GM19324 (cell line): ENCODE results near the gene SND1.
"Not testable (repeated sequence)": the region's sequence is repeated elsewhere in the genome, so short reads cannot be mapped to it uniquely, and the experiment has no call there.

Source experiments
- ATAC-seq: cut with Tn5 transposase; IDR thresholded peaks from one replicate; pipeline ENCODE4 v1.9.1; 2021; ENCODE audit warnings: mild to moderate bottlenecking, moderate library complexity; ENCODE audit not compliant: unreplicated experiment, low FRiP score

SND1 gene

DNA sequence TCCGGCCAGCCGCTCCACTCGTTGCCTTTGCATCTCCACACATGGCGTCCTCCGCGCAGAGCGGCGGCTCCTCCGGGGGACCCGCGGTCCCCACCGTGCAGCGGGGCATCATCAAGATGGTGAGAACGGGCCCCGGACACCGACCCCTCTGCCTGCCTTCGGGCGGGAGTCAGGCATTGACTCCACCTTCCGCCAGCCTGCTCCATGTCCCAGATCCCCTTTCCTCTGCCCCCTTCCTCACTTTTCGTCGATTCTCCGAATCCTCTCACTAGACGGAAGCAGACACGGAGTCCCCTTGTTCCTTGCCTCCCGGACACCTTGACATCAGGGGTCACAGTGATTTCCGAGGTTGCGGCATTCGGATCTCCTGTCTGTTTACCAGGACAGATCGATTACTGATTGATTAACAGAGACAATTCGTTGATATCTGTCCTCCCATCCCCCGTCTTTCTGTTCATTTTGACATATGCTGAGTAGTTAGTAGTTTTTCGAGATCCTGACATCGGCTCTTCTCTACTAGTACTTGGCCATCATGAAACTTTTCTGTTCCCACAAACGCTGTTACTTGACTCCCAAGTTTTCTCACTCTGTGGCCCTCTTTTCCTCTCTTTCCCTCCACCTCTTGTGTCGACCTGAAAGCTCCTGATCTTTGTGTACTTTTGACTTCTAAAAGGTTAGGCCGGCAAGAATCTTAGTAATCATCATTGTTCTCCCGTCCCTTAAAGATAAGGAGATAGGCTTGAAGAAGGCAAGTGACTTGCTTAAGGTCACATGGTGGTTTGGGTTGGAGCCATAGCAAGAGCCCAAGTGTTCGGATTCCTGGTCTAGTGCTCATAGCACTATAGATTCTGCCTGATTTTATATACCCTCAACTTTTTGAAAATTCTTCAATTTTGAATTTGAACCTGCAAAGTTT is 597 bp downstream of the SND1 start:
- no peak for ATAC-seq

DNA sequence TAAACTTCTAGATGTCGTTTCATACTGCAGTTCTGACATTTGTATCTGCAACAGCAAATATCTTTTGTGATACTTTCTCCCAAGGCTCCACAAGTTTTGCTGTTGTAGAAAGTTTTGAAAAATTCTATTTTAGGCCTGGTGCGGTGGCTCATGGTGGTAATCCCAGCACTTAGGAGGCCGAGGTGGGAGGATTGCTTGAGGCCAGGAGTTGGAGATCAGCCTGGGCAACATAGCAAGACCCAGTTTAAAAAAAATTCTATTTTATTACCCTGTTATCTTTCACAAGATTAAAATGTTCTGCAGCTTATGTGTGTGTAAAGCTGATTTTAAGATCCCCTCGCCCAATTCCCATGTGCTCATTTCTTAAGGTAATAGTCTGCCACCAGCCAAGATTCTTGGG is 1.4 kb downstream of the SND1 start:
- no peak for ATAC-seq

DNA sequence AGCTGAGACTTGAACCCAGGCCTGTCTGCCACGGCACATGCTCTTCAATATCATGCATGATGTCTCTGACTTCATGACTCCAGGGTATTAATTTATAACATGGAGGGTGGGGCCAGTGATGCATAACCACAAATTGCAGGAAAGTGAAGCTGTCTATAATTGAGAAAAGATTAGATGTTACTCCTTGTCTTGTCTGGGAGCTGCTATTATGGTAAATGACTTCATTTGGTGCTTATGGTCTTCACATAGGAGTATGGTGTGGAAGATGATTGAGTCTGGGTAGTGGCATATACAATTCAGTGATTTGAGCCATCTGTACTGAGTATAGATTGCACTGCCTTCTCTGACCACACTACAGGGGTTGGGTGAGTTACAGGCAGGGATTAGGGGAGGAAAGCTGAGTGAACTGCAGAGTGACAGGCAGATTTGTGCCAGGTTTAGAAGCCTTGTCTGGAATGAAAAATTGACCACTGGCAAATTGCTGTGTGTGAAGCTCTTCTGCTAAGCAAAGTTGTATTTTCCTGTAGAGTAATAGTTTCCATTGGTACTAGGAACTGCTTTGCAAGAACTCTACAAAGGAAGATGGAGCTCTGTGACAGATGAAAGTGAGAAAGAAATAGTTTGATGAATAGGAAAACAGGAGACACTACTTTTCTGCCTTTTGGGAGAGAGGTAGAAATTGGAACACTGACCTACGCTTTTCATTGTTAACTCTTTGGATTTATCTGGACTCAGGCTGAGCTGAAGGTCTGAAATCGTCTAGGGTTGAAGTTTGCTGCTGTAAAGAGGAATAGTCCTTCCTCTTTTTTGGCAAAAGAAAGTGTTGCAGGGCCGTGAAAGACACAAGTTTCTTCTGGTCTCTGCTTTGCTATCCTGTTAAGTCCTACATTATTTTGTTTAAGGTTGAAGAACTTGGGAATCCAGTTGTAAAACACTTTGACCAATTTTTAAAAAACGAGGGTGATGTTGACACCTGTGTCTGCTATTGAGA is 2.7 kb downstream of the SND1 start:
- ATAC-seq: no peak

DNA sequence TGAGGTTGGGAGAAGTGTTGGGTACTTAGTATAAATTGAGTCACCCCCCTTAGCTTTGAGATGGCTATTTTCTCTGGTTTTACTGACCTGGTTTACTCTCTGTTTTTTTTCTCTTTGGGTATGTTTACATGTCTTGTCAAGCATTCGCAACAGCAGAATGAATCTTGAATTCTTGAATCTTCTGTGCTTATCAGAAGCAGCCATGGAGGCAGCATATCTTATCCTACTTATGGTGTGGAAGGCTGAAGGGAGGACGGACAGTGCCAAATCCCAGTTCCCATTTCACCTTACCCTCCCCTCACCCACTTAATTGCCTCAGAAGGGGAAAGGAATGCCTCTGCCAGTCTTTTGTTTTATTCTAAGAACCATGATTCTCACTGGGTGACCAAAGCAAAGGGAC is 3.7 kb downstream of the SND1 start:
- ATAC-seq: no peak

DNA sequence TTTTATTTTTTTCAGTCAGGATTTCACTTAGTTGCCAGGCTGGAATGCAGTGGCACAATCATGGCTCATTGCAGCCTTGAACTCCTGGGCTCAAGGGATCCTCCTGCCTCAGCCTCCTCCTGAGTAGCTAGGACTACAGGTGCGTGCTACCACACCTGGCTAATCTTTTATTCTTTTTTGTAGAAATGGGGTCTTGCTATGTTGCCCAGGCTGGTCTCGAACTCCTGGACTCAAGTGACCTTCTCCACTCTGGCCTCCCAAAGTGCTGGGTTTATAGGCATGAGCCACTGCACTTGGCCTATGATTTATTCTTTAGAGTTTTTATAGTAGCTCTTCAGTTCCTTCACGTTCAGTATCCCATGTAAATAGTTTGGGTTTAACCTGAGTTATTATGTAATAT is 5.5 kb downstream of the SND1 start:
- no peak for ATAC-seq

DNA sequence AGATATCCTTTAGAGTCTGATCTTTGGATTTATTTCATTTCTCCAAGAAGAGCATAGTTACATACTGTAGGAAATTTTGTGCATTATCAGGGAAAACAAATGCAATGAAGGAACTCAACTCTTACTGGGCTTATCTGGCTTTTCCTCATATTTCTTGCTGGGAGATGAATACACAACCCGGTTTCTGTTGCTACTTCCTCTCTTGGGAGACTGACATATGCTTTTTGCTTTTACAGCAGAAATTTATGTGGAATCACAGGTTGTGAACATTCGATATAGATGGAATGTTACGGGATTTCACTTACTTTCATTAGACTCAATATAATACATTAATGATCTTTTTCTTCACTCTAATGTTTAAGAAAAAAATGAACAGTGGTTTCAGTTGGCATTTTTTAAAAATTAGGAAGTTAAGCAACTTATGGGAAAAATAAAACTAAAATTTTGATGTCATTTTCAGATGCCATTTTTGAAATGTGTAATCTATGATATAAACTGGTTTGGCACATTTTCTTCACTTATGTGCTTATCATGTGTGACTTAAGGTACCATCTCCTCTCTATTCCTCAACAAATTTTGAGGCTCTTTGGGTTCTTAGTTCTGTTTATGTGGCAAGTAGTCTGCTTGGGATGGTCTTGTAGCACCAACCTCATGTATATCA is 7.1 kb downstream of the SND1 start:
- ATAC-seq: no peak

DNA sequence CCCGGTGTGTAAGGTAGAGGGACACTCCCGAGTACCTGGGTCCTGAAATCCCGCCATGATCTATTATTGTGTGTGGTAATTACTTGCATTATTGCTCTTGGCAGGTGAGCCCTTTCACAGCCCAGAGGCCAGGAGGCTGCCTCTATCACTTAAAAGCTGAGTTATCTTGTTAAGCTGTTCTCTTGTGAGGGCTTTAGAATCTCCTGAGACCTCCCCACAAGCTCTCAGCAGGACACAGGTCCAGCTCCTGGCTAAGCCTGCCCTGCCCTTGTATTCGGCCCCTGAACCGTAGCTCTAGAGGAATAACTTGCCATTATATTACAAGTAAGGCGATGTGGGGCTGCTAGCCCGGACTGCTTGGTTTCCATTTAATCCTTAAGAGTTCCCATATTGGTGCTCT is 13.9 kb downstream of the SND1 start:
- no peak for ATAC-seq

DNA sequence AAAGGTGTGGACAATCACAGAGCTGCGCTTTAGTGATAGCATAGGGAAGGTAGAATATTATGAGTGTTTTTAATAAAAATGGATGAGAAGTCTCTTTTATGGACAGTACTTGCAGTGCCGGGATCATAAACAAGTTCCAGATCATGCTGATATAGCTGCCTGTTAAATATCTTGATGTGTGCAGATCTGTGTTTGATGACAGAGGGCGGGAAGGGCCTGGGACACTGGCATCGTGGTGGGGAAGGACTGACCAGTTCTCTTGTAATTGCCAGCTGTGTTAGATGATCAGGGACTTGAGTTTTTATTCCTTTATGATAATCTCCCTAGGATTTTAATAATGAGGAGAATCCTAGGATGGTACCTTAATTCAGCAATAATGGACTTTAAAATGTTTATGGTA is 14.6 kb downstream of the SND1 start:
- no peak for ATAC-seq

DNA sequence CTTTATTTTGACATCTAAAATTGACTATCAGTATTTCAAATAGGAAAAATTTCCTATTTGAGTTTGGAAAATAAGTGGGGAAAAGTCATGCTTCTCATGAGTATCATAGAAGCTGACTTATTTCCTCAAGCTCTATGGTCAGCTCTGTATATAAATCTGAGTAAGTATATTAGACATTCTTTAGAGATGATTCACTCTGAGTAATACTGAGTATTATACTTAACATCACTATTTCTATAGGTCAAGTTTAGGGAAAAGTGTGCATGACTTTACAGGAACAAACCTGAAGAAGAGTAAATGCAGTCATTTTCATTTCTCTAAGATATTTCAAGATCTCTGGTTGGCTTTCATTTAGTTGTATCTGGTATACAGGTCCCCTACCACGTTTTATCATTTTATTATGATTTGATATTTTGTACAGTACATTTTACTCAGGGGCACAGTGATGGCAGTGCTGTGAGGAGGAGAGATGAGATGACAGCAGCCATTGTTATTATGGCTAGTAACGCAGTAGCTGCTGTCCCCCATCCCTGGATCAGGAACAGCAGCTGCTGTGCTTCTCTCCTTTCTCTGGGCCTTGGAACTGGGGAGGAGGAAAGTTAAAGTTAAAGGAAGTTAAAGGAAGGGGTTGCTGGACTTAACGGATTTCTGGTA is 15.2 kb downstream of the SND1 start:
- no peak for ATAC-seq

DNA sequence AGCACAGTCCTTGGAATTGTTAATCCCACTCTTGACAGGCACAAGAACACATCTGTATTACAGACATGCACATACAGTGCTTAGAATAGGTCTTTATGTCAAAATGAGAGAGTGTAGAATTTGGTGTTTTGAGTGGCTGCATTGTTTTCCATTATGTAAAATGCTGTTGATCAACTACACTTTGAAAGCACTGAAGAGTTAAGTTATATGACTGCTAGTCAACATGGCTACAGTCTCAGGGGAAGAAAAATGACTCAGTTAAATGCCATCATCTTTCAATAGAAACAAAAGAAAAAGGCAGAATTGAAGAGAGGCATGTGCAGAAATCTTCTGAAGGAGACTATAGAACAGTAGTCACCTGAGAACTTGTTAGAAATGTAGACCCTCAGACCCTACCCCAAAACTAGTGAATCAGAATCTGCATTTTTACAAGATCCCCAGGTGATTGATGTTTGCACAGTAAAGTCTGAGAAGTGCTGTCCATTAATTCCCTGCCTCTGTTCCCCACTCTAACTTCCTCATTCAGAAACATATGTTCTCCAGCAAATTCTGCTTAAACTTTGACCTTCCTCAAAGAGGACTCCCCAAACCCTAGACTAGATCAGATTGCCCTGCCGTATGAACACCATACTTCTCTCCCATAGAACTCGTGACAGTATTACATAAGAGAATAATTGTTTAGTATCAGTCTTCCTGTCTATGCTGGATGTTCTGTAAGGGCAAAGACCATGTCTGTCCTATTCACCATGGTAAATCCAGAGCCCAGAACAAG is 16.0 kb downstream of the SND1 start:
- ATAC-seq: no peak

DNA sequence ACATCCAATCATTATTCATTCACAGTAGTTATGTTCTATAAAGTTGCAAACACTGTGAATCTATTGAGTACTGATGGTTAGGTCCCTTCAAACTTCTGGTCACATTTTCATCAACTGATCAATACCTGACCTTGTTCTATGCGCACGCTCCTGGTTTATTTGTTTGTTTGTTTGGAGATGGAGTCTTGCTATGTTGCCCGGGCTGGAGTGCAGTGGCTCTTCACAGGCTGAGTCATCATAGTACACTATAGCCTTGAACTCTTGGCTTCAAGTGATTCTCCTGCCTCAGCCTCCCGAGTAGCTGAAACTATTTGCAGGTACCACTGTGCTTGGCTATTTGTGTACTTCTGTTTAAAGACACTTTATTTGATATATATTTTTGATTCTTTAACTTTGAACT is 19.3 kb downstream of the SND1 start:
- no peak for ATAC-seq

DNA sequence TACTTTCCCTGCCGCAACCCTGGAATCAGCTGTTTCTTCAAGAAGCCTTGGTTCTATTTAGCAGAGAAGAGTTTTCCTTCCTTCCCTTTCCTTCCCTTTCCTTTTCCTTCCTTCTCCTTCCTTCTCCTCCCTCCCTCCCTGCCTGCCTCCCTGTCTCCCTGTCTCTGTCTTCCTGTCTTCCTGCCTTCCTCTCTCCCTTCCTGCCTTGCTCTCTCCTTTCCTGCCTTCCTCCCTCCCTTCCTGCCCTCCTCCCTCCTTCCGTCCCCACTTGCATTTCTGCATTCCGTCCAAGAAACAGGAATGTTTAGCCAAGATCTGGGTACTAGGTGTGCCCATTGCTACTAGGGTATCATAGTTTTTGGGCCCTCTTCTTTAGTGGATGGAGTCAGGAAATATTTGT is 21.9 kb downstream of the SND1 start:
- ATAC-seq: no peak

DNA sequence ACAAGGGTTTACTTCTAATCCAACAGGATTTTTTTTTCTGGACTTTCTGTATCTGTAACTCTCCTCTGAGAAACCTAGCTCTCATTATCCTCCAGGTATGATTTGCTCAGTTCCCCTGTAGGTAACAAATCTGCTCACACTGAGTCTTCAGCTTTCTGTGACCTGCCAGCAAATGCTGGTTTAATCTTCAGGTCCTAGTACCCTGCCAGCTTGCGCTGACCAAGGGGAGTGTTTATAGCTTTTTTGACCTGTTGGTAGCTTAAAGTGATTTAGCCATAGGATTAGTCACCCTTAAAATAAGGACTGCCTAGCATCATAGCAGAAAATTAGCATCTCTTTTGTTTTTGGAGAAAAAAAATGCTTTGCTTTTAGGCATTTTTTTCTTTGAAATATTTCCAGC is 22.4 kb downstream of the SND1 start:
- no peak for ATAC-seq

DNA sequence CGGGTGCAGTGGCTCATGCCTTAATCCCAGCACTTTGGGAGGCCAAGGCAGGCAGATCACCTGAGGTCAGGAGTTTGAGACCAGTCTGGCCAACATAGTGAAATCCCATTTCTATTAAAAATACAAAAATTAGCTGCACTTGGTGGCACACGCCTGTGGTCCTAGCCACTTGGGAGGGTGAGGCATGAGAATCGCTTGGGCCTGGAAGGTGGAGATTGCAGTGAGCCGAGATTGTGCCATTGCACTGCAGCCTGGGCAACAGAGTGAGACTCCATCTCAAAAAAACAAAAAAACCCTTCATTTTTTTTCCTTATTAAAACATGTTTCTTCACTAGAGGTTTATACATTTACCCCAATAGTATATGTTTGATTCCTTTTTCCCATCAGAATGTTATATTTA is 22.9 kb downstream of the SND1 start:
- not testable (repeated sequence) for ATAC-seq

DNA sequence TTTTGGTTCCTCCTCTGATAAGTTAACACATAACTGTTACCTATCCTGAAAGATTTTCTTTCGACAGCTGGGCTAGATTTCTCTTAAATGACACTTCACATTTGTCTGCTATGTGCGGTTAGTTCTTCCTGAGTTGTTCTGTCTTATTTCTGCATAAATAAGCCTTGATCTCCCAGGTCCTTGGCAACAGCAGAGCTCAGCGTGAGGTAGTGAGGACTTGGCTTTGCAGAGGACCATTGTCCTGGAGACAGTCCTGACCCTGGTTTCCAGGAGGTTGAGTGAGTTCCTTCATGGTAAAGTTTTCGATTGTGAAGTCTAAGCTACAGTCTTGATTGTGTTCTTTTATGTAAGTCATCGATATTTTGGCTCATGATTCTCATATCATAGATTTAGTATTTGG is 23.7 kb downstream of the SND1 start:
- no peak for ATAC-seq

DNA sequence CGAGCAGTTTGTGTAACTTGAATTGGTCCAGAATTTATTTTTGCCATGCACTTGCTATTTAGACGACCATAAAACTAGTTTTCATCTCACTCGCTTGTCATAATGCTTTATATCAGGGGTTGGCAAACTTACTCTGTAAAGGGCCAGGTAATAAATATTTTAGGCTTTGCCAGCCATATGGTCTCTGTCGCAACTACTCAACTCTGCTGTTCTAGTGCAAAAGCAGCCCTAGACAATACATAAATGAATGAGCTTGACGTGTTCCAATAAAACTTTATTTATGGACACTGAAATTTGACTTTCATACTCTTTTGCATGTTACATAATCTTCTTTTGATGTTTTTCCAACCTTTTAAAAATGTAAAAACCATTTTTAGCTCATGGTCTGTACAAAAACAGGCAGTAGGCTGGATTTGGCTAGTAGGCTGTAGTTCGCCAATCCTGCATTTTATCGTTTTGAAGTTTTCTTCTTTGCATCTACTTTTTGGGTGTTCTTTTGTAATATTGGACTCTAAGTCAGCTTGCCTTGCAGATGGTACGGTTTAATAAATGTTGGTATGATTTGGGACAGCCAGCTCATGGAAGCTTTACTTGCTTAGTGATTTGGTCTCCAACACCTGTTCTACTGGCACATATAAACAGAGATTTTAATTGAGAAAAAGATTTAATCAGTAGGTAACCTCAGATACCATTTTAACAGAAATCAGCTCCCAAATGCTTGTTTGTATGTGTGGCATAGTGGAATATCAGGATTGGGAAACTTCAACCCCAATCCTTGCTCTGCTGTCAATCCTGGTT is 25.6 kb downstream of the SND1 start:
- no peak for ATAC-seq

DNA sequence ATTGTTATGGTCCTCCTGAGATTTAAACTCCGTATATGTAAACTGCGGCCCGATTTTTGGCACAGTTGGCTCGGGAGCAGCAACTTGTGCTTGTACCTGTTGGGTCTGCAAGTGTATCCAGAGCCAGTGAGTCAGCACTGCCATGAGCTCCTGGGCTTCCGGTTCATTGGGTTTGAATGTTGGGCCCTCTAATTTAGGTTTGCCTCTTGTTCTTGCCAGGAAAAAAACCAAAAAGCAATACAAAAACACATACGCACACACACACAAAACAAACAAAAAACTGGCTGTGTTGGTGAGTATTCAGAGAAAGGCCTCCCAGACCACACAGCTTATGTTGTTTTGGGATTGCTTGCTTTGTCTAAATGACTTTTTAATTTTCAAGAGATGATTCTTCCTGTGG is 26.3 kb downstream of the SND1 start:
- ATAC-seq: no peak

DNA sequence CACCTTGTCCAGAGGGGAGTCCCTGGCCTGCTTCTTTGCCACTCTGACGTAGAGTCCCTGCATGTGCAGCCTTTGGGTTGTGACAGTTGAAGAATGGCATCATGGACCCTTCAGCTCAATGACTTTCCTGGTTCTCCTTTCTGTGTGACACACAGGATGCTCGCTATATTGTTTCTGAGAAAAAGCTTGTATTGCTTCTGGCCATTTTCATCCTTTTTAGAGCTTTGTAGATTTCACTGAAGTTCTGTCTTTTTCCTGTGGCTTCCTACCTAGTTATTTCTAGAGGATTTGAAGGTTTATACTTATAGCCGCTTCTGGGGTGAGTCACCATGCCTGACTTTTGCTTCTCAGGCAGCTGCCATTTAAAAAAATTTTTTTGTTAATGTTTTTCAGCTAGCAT is 27.0 kb downstream of the SND1 start:
- no peak for ATAC-seq

DNA sequence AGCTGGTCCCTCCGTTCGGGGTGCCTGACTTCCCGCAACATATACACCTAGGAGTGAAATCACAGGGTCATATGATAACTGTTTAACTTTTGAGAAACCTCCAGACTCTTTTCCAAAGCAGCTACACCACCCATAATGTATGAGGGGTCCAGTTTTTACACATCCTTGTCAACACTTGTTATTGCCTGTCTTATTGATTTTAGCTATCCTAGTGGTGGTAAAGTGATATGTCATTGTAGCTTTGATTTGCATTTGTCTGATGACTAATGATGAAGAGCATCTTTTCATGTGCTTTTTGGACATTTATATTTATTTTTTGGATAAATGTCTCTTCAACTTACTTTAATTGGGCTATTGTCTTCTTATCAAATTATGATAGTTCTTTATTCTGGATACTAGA is 29.0 kb downstream of the SND1 start:
- no peak for ATAC-seq
